Fibroblast of lung (primary cell): ENCODE data around the gene TENT5A.

ENCODE experiments used
- EZH2 ChIP-seq: IDR thresholded peaks from 2 replicates; pipeline ENCODE4 v1.5.1; 2012; ENCODE audit warnings: low read length, control low read depth, mild to moderate bottlenecking; ENCODE audit errors: missing control alignments
- TF ChIP-seq, protein P1 (sequence below), 2 donors: IDR thresholded peaks in 1 of 2; conservative IDR thresholded peaks in 1 of 2; 1 replicate in 1 of 2; 2 replicates in 1 of 2; pipeline ENCODE4 v1.5.1; 2011 to 2012; ENCODE audit warnings: low read length in 2 of 2, control low read depth in 1 of 2, inconsistent platforms in 1 of 2, low read depth in 1 of 2, mild to moderate bottlenecking in 1 of 2

DNA sequence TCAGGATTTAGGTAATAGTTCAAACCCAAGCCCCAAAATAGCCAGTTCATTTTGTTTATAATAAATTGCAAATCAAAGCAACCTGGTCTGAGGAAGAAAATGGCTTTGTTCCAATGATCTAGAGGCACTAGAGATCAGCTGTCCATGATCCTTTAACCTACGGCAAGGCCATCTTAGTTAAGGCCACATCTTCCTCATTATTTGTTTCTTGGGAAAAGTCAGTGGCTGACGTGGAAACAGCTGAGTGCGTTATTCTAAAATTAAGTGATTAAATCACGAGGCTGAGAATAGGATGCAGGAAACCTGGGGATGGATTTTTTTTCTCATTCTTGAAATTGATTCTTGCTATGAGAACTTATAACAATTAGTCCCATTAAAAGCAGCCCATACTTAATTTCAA lies 10.1 kb upstream of the TENT5A start:
- TF ChIP-seq, protein P1, sequence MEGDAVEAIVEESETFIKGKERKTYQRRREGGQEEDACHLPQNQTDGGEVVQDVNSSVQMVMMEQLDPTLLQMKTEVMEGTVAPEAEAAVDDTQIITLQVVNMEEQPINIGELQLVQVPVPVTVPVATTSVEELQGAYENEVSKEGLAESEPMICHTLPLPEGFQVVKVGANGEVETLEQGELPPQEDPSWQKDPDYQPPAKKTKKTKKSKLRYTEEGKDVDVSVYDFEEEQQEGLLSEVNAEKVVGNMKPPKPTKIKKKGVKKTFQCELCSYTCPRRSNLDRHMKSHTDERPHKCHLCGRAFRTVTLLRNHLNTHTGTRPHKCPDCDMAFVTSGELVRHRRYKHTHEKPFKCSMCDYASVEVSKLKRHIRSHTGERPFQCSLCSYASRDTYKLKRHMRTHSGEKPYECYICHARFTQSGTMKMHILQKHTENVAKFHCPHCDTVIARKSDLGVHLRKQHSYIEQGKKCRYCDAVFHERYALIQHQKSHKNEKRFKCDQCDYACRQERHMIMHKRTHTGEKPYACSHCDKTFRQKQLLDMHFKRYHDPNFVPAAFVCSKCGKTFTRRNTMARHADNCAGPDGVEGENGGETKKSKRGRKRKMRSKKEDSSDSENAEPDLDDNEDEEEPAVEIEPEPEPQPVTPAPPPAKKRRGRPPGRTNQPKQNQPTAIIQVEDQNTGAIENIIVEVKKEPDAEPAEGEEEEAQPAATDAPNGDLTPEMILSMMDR (conservative IDR thresholded peaks at IDR 0.05 in 1 of 2, IDR thresholded peaks at IDR 0.05 in 1 of 2; ENCODE audit: low read depth in 1 of 2, low read length in 2 of 2): no peak
- TF ChIP-seq EZH2: no peak
